ENCODE results near the gene SLC2A6. TPM values are rescaled to one million over a fixed set of nuclear protein-coding genes. Genes with fewer than 3 reads are reported as not detected.

Gene SLC2A6
- total RNA-seq, 1 donor from 2014 or later, result 8.7 TPM

DNA sequence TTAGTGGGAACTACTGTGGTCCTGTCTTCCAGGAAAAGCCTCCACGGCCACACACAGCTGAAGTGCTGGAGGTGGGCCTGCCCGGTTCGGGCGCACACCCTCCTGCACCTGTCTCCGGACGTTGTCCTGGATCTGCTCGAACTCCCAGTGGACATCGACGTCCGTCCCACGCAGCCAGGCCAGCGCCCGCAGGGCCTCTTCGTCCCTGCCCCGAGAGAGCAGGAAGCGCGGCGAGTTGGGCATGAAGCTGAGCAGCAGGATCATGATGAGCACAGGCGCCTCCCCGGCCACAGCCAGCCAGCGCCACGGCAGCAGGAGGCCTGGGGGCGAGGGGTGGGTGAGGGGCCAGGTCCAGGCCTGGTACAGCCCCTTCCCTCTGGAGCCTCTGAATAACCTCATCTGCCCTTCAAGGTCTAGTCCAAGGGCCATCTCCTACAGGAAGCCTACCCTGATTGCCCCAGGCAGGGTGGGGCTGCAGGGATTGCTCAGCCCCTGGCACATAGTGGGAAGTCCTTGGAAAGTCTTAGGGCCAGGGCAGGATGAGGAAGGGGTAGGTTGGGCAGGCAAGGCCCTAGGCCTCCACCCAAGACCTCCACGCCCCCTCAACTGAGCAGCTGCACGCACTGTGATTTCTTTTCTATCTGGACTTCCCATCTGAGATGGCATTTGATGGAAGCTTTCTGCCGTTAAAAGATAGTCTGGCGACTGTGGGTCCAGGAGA is 3.4 kb downstream of the SLC2A6 start:
- no peak for DNase-seq (ENCODE audit: low spot score in 2 of 2)
- Histone ChIP-seq H3K4me1 (peaks cover 6 to 17% of the 10 kb centered on the region in 2 donors), H3K4me3 (no peak overlapping the region), H3K36me3 (peaks cover 0 to 2% of the 10 kb centered on the region in 2 donors), H3K9me3 (no peaks in the 10 kb centered on the region), H3K27me3 (no peaks in the 10 kb centered on the region), H3K27ac (no peak overlapping the region)
- intact Hi-C loops (cut with DNase I), result no loop called here
- TF ChIP-seq, protein P1, sequence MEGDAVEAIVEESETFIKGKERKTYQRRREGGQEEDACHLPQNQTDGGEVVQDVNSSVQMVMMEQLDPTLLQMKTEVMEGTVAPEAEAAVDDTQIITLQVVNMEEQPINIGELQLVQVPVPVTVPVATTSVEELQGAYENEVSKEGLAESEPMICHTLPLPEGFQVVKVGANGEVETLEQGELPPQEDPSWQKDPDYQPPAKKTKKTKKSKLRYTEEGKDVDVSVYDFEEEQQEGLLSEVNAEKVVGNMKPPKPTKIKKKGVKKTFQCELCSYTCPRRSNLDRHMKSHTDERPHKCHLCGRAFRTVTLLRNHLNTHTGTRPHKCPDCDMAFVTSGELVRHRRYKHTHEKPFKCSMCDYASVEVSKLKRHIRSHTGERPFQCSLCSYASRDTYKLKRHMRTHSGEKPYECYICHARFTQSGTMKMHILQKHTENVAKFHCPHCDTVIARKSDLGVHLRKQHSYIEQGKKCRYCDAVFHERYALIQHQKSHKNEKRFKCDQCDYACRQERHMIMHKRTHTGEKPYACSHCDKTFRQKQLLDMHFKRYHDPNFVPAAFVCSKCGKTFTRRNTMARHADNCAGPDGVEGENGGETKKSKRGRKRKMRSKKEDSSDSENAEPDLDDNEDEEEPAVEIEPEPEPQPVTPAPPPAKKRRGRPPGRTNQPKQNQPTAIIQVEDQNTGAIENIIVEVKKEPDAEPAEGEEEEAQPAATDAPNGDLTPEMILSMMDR (IDR thresholded peaks at IDR 0.05), result no peak

DNA sequence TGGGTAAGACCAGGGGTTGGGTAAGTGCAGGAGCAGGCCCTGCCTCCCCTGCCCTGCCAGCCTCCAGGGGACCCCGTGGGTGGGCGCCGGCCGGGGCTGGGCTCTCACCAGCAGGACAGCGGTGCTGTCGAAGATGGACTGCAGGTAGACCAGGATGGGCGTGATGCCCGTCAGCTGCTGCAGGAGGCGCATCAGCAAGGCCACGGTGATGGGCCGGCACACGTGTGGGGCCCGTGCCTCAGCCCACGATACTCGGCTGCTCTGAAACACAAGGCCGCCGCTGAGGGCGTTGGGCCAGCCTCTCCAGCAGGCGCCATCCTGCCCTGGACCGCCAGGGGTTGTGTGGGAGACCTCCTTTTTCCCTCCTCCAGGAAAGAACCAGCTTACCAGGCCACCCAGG is 4.0 kb downstream of the SLC2A6 start:
- Histone ChIP-seq H3K27ac (no peak overlapping the region), H3K4me3 (no peak overlapping the region), H3K36me3 (peaks cover 0 to 2% of the 10 kb centered on the region in 2 donors), H3K27me3 (no peaks in the 10 kb centered on the region), H3K4me1 (peaks cover 6 to 16% of the 10 kb centered on the region in 2 donors), H3K9me3 (no peaks in the 10 kb centered on the region)
- TF ChIP-seq, protein P1 (IDR thresholded peaks at IDR 0.05), result no peak
- DNase-seq (ENCODE audit: low spot score in 2 of 2), result no peak
- intact Hi-C loops (cut with DNase I), result no loop called here

- intact Hi-C loops (cut with DNase I), result no loop called here
- Histone ChIP-seq H3K9me3 (no peaks in the 10 kb centered on the region), H3K4me3 (no peak overlapping the region), H3K36me3 (peaks cover under 1 to 8% of the 10 kb centered on the region in 2 donors), H3K27ac (no peak overlapping the region), H3K27me3 (no peaks in the 10 kb centered on the region), H3K4me1 (peaks cover 6 to 9% of the 10 kb centered on the region in 2 donors)
- DNase-seq (ENCODE audit: low spot score in 2 of 2), result no peak
- TF ChIP-seq, protein P1 (IDR thresholded peaks at IDR 0.05), result no peak
These were observed 4.7 kb downstream of the SLC2A6 start for GRCh38 chr9:133474215-133474614.

GRCh38 chr9:133473743-133474142 is 5.2 kb downstream of the SLC2A6 start:
- H3K36me3 ChIP-seq, result peaks cover 5 to 13% of the 10 kb centered on the region in 2 donors
- H3K27me3 ChIP-seq, result no peaks in the 10 kb centered on the region
- H3K9me3 ChIP-seq, result no peaks in the 10 kb centered on the region
- TF ChIP-seq, protein P1 (IDR thresholded peaks at IDR 0.05), result no peak
- DNase-seq (ENCODE audit: low spot score in 2 of 2), result no peak
- H3K27ac ChIP-seq, result no peak overlapping the region
- peaks cover 6 to 9% of the 10 kb centered on the region in 2 donors for H3K4me1 ChIP-seq
- intact Hi-C loops (cut with DNase I), result no loop called here
- H3K4me3 ChIP-seq, result no peak overlapping the region

DNA sequence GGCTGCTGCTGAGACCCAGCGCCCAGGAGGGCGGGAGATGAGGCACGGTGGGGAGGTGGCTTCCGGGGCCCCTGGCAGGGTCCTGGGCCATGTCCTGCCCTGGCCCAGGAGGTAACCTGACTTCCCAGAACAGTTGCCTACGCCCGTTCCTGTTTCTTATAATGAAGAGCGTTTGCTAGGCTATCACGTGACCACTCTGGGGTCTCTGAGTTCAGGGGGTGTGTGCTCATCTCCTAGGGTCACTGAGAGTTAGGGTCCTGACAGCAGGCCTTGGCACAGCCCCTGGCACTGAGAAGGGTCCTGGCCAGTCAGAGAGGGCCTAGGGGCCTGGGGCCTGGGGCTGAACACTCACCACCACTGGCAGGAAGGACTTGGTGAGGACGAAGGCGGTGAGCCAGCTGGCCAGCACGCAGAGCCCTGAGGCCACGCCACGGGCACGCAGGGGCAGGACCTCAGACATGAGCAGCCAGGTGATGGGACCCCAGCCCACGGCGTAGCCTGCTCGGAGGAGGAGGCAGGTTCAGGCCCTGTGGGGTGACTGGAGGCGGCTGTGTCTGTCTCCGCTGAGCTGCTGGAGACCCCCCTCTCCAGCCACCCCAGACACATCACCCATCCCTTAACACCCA is 6.0 kb downstream of the SLC2A6 start:
- TF ChIP-seq, protein P1 (IDR thresholded peaks at IDR 0.05), result no peak
- H3K4me1 ChIP-seq, result peaks cover 0 to under 1% of the 10 kb centered on the region in 2 donors

More for the DNA sequence above, 6.0 kb downstream of the SLC2A6 start:
- H3K27ac ChIP-seq, result no peak overlapping the region
- H3K36me3 ChIP-seq, result peaks cover 11 to 21% of the 10 kb centered on the region in 2 donors
- intact Hi-C loops (cut with DNase I), result no loop called here
- H3K9me3 ChIP-seq, result no peaks in the 10 kb centered on the region
- H3K4me3 ChIP-seq, result no peak overlapping the region
- H3K27me3 ChIP-seq, result no peaks in the 10 kb centered on the region
- DNase-seq (ENCODE audit: low spot score in 2 of 2), result no peak
